HepG2 (cell line): Measurements from ENCODE around the gene CCR8. TPM values are rescaled to one million over a fixed set of nuclear protein-coding genes. Genes with fewer than 3 reads are reported as not detected.

Experiments
- ATAC-seq: fragments of 200-7000 bp; cut with Tn5 transposase; 3 replicates; pipeline ENCODE4 v1.9.1; 2020; ENCODE audit warnings: mild to moderate bottlenecking, moderate library complexity
- BruUV-seq: library from RNA; stranded (reverse); fragments of 400-500 nt; replicated peaks from 2 replicates; lab custom pipeline; 2021; lab: Mats Ljungman, UMichigan
- CTCF ChIA-PET: fragments of 300-600 bp; formaldehyde crosslinking; extraction: SDS; loops from one replicate; lab custom pipeline; 2021; ENCODE audit warnings: low total read pairs, inconsistent platforms, low intra/inter-chr PET ratio; lab: Yijun Ruan, JAX
- POLR2A ChIA-PET: fragments of 350-600 bp; sonication (Branson Sonifier 250); formaldehyde crosslinking; loops from one replicate; lab custom pipeline; 2020; ENCODE audit warnings: antibody characterized with exemption, inconsistent platforms; lab: Yijun Ruan, JAX
- DNase-seq: peaks from one replicate; pipeline ENCODE4 v3.0.0-alpha.2; 2015; ENCODE audit warnings: low spot score
- FAIRE-seq: peaks from 3 replicates; lab custom pipeline; 2011; peaks lifted over from hg19 to GRCh38; lab: Jason Lieb, UNC
- H2AFZ ChIP-seq: one replicate; pipeline ENCODE4 v1.6.1; 2011; ENCODE audit warnings: low read length, inconsistent platforms
- H3K27ac ChIP-seq: fragments of 300-600 bp; 3 replicates; pipeline ENCODE4 v1.8.0; 2011; ENCODE audit warnings: mixed run types, mild to moderate bottlenecking, mixed read lengths, low read length, inconsistent platforms; ENCODE audit not compliant: insufficient read depth; ENCODE audit errors: extremely low read length
- H3K27me3 ChIP-seq, 2 experiments: fragments of 200-600 bp in 1 of 2; 2 replicates in 1 of 2; 3 replicates in 1 of 2; pipeline versions ENCODE4 v1.6.0 to v1.8.0; 2011; ENCODE audit warnings: low read length in 2 of 2, mild to moderate bottlenecking in 2 of 2, moderate library complexity in 2 of 2, inconsistent platforms in 1 of 2; ENCODE audit not compliant: insufficient read depth in 2 of 2, control insufficient read depth in 1 of 2
- H3K36me3 ChIP-seq, 2 experiments: fragments of 200-600 bp in 1 of 2; replicated peaks in 1 of 2; 2 replicates in 1 of 2; 3 replicates in 1 of 2; pipeline versions ENCODE4 v1.5.1 to v1.8.0; 2011; ENCODE audit warnings: low read length in 2 of 2, inconsistent platforms in 1 of 2; ENCODE audit not compliant: insufficient read depth in 2 of 2, control insufficient read depth in 1 of 2
- H3K4me1 ChIP-seq: 2 replicates; pipeline ENCODE4 v1.5.1; 2012; ENCODE audit warnings: low read length, inconsistent platforms; ENCODE audit not compliant: insufficient read depth
- H3K4me2 ChIP-seq: 2 replicates; pipeline ENCODE4 v1.6.0; 2011; ENCODE audit warnings: low read depth, low read length, inconsistent platforms
- H3K4me3 ChIP-seq, 3 experiments: fragments of 200-600 bp in 1 of 3; sonication (generic), shearing (Covaris generic) in 1 of 3; replicated peaks in 1 of 3; 2 replicates each; pipeline ENCODE4 v1.5.1; 2011 to 2016; ENCODE audit warnings: low read length in 3 of 3, inconsistent platforms in 2 of 3, low read depth in 2 of 3, mild to moderate bottlenecking in 2 of 3, control low read depth in 1 of 3, mixed read lengths in 1 of 3; ENCODE audit not compliant: insufficient read depth in 1 of 3
- H3K79me2 ChIP-seq: one replicate; pipeline ENCODE4 v1.6.1; 2011; ENCODE audit warnings: low read length, inconsistent platforms; ENCODE audit not compliant: insufficient read depth
- H3K9ac ChIP-seq: 2 replicates; pipeline ENCODE4 v1.6.0; 2011; ENCODE audit warnings: mild to moderate bottlenecking, low read depth, low read length, inconsistent platforms; ENCODE audit not compliant: insufficient read depth
- H3K9me3 ChIP-seq: 2 replicates; pipeline ENCODE4 v1.5.1; 2012; ENCODE audit warnings: mild to moderate bottlenecking, low read length
- H4K20me1 ChIP-seq: 2 replicates; pipeline ENCODE4 v1.6.0; 2011; ENCODE audit warnings: inconsistent platforms, mild to moderate bottlenecking, low read length, moderate library complexity; ENCODE audit not compliant: insufficient read depth
- AGO1 ChIP-seq: fragments of 200-400 bp; formaldehyde crosslinking; IDR thresholded peaks from 2 replicates; pipeline ENCODE4 v1.6.1; 2017; ENCODE audit warnings: mild to moderate bottlenecking, low read depth, low read length, moderate library complexity; ENCODE audit not compliant: poor library complexity, severe bottlenecking
- ARID2 ChIP-seq: sonication (generic); formaldehyde crosslinking; IDR thresholded peaks from 2 replicates; pipeline ENCODE4 v1.8.1; 2022; ENCODE audit warnings: mild to moderate bottlenecking, missing genetic modification reagents, borderline replicate concordance
- CCAR2 ChIP-seq: fragments of 200-400 bp; formaldehyde crosslinking; optimal IDR thresholded peaks from 2 replicates; pipeline ENCODE3; 2018; ENCODE audit warnings: low read depth, mild to moderate bottlenecking, low read length, moderate library complexity
- CHD4 ChIP-seq: fragments of 200-600 bp; sonication (generic); IDR thresholded peaks from 2 replicates; pipeline ENCODE4 v1.7.0; 2017; ENCODE audit warnings: mild to moderate bottlenecking, low read length, borderline replicate concordance
- DNMT1 ChIP-seq: sonication (generic); formaldehyde crosslinking; IDR thresholded peaks from 2 replicates; pipeline ENCODE4 v1.5.1; 2020; ENCODE audit warnings: mild to moderate bottlenecking, missing genetic modification reagents
- FLYWCH1 ChIP-seq: sonication (generic); formaldehyde crosslinking; IDR thresholded peaks from 2 replicates; pipeline ENCODE4 v1.8.1; 2023; ENCODE audit warnings: mild to moderate bottlenecking, missing genetic modification reagents
- HBP1 ChIP-seq: IDR thresholded peaks from 2 replicates; pipeline ENCODE4 v1.6.1; 2016; ENCODE audit warnings: low read depth, control low read depth
- HDAC1 ChIP-seq: sonication (generic); formaldehyde crosslinking; IDR thresholded peaks from 2 replicates; pipeline ENCODE4 v1.5.1; 2020; ENCODE audit warnings: mild to moderate bottlenecking, missing genetic modification reagents
- PHF20 ChIP-seq: sonication (generic); formaldehyde crosslinking; IDR thresholded peaks from 2 replicates; pipeline ENCODE4 v1.5.0; 2020; ENCODE audit warnings: mild to moderate bottlenecking, missing genetic modification reagents
- RXRB ChIP-seq: IDR thresholded peaks from 2 replicates; pipeline ENCODE4 v1.6.1; 2016; ENCODE audit warnings: borderline replicate concordance, missing genetic modification reagents, missing compliant biosample characterization
- TEAD3 ChIP-seq: optimal IDR thresholded peaks from 2 replicates; pipeline ENCODE3; 2016; ENCODE audit warnings: borderline replicate concordance
- TFE3 ChIP-seq: IDR thresholded peaks from 2 replicates; pipeline ENCODE4 v1.6.1; 2016
- ZFP90 ChIP-seq: sonication (generic); formaldehyde crosslinking; IDR thresholded peaks from 2 replicates; pipeline ENCODE4 v1.8.0; 2022; ENCODE audit warnings: missing genetic modification reagents, mild to moderate bottlenecking, inconsistent platforms, borderline replicate concordance
- ZMYM3 ChIP-seq: sonication (generic); formaldehyde crosslinking; IDR thresholded peaks from 2 replicates; pipeline ENCODE4 v1.5.1; 2020; ENCODE audit warnings: mild to moderate bottlenecking, missing genetic modification reagents
- ZNF460 ChIP-seq: sonication (generic); formaldehyde crosslinking; IDR thresholded peaks from 2 replicates; pipeline ENCODE4 v1.5.1; 2020; ENCODE audit warnings: missing genetic modification reagents, mild to moderate bottlenecking, borderline replicate concordance
- ZNF562 ChIP-seq: sonication (generic); formaldehyde crosslinking; IDR thresholded peaks from 2 replicates; pipeline ENCODE4 v1.8.0; 2022; ENCODE audit warnings: missing genetic modification reagents, borderline replicate concordance
- WGBS: methylation state at CpG from one replicate; pipeline ENCODE4 v1.1.6; 2017; ENCODE audit warnings: low lambda C conversion rate; 5-methylcytosine and 5-hydroxymethylcytosine counted together
- in situ Hi-C: cut with HindIII; loops from 2 replicates; pipeline ENCODE4 v1.10.0; 2017; ENCODE audit warnings: low pct_unique_long_range_greater_than_20kb; ENCODE audit not compliant: extremely low pct_ligation_motif_present
- intact Hi-C: fragments of 100-400 bp; cut with micrococcal nuclease; formaldehyde crosslinking; loops from one replicate; pipeline ENCODE4 v1.10.0; 2022; ENCODE audit not compliant: unreplicated experiment
- polyA plus RNA-seq, 8 experiments: library from polyadenylated mRNA; depleted of rRNA in 3 of 8; stranded (reverse) in 7 of 8; unstranded in 1 of 8; fragments of >200 nt; fragmentation: Illumina TruSeq in 4 of 8; extraction: Trizol in 4 of 8; gene quantifications; 2 replicates each; pipeline versions ENCODE4 v1.2.1 to v1.2.3, GENCODE V29; 2011 to 2016; ENCODE audit warnings: low read depth in 4 of 8, missing spikeins in 1 of 8, mixed read lengths in 1 of 8; ENCODE audit not compliant: insufficient read depth in 1 of 8
- total RNA-seq, 5 experiments: library from RNA; depleted of rRNA; stranded (reverse); fragments of >200 nt; fragmentation: Illumina TruSeq; extraction: Trizol; gene quantifications; 2 replicates each; pipeline ENCODE4 v1.2.3, GENCODE V29; 2016; ENCODE audit warnings: low read depth in 1 of 5

The CCR8 gene
- total and polyA plus RNA-seq, 2 of the 13 experiments (the other 11 are each of a cell fraction or from before 2014, with no cell fraction given), result not detected

- DNase-seq, result no peak
- in situ Hi-C loops (no loop called here), intact Hi-C loops (no loop called here)
- Histone ChIP-seq H3K27me3 (no peaks in the 10 kb centered on the region), H3K79me2 (no peaks in the 10 kb centered on the region), H3K4me1 (peaks cover 17% of the 10 kb centered on the region), H3K27ac (no peak overlapping the region), H3K9me3 (no peaks in the 10 kb centered on the region), H4K20me1 (no peaks in the 10 kb centered on the region), H3K4me3 (no peak overlapping the region), H3K9ac (no peak overlapping the region), H2AFZ (no peak overlapping the region), H3K36me3 (no peaks in the 10 kb centered on the region), H3K4me2 (no peak overlapping the region)
- POLR2A ChIA-PET, result no interaction called here
- ATAC-seq, result no peak
- CTCF ChIA-PET, result no interaction called here
- FAIRE-seq, result no peak
- no TSS peak for BruUV-seq
- TF ChIP-seq DNMT1, result no peak
- TF ChIP-seq PHF20 (CRISPR knock-in tag), result no peak
- no peak for TF ChIP-seq CHD4
- TF ChIP-seq ZNF460, result no peak
- TF ChIP-seq RXRB, result no peak
- no peak for TF ChIP-seq ARID2 (CRISPR knock-in tag)
- TF ChIP-seq HBP1 (CRISPR knock-in tag), result no peak
- no peak for TF ChIP-seq FLYWCH1
- no peak for TF ChIP-seq ZFP90 (CRISPR knock-in tag)
- TF ChIP-seq ZMYM3, result no peak
- no peak for TF ChIP-seq TEAD3
- TF ChIP-seq HDAC1, result no peak
- no peak for TF ChIP-seq CCAR2
- no peak for TF ChIP-seq TFE3 (CRISPR knock-in tag)
- no peak for TF ChIP-seq ZNF562
- TF ChIP-seq AGO1, result no peak
- 59% methylated on average over 3 of the region's 3 CpGs for WGBS
Measured at GRCh38 chr3:39358333-39358732, 28.8 kb downstream of the CCR8 start.
